Skeletal muscle cell (primary cell): ENCODE results near the gene LRIT2.
"Not testable (repeated sequence)": the region's sequence is repeated elsewhere in the genome, so short reads cannot be mapped to it uniquely, and the experiment has no call there.

ENCODE experiments used
- DNase-seq: peaks from one replicate; pipeline ENCODE4 v3.0.0-alpha.2; 2010; ENCODE audit warnings: low read depth
- H3K4me3 ChIP-seq: 2 replicates; pipeline ENCODE4 v1.5.1; 2011; ENCODE audit warnings: low read depth, mild to moderate bottlenecking, control low read depth, low read length, moderate library complexity

Gene LRIT2

GRCh38 chr10:84171237-84171636 is 54.1 kb downstream of the LRIT2 start:
- not testable (repeated sequence) for DNase-seq, H3K4me3 ChIP-seq
